RPMI8226 (cell line): ENCODE data around the gene ISY1.
"Not testable (repeated sequence)": the region's sequence is repeated elsewhere in the genome, so short reads cannot be mapped to it uniquely, and the experiment has no call there.

Experiments used
- DNase-seq: peaks from one replicate; pipeline ENCODE4 v3.0.0-alpha.2; 2015

ISY1 gene

GRCh38 chr3:129119365-129120100 lies 41.3 kb downstream of the ISY1 start:
- peak; percentile 17 for DNase-seq

GRCh38 chr3:129118745-129119144 lies 42.1 kb downstream of the ISY1 start:
- DNase-seq, result no peak

GRCh38 chr3:129117134-129117533 lies 43.7 kb downstream of the ISY1 start:
- no peak for DNase-seq

- no peak for DNase-seq
Measured at GRCh38 chr3:129116482-129116946, 44.3 kb downstream of the ISY1 start.

- DNase-seq, result no peak
Measured at GRCh38 chr3:129114455-129114854, 46.4 kb downstream of the ISY1 start.

- DNase-seq, result no peak
Measured at GRCh38 chr3:129112308-129113052, 48.4 kb downstream of the ISY1 start.

- DNase-seq, result not testable (repeated sequence)
Measured at GRCh38 chr3:129111076-129111780, 49.6 kb downstream of the ISY1 start.

GRCh38 chr3:129107793-129108192 lies 53.1 kb downstream of the ISY1 start:
- no peak for DNase-seq

GRCh38 chr3:129106866-129107565 lies 53.8 kb downstream of the ISY1 start:
- DNase-seq, result no peak

- peak; percentile 45 for DNase-seq
Measured at GRCh38 chr3:129106320-129106719, 54.5 kb downstream of the ISY1 start.

- no peak for DNase-seq
Measured at GRCh38 chr3:129105862-129106261, 55.0 kb downstream of the ISY1 start.

GRCh38 chr3:129104498-129105079 lies 56.3 kb downstream of the ISY1 start:
- DNase-seq, result peak; percentile 25

GRCh38 chr3:129104051-129104450 lies 56.8 kb downstream of the ISY1 start:
- DNase-seq, result peak; percentile 75

- DNase-seq, result no peak
Measured at GRCh38 chr3:129103296-129103695, 57.6 kb downstream of the ISY1 start.

GRCh38 chr3:129101370-129102138 lies 59.3 kb downstream of the ISY1 start:
- no peak for DNase-seq

- no peak for DNase-seq
Measured at GRCh38 chr3:129100274-129100673, 60.6 kb downstream of the ISY1 start.

GRCh38 chr3:129095285-129095684 lies 65.6 kb downstream of the ISY1 start:
- no peak for DNase-seq

- not testable (repeated sequence) for DNase-seq
Measured at GRCh38 chr3:129088312-129088711, 72.6 kb downstream of the ISY1 start.

GRCh38 chr3:129087904-129088303 lies 73.0 kb downstream of the ISY1 start:
- not testable (repeated sequence) for DNase-seq

- DNase-seq, result no peak
Measured at GRCh38 chr3:129087138-129087702, 73.6 kb downstream of the ISY1 start.

- DNase-seq, result no peak
Measured at GRCh38 chr3:129085818-129086217, 75.0 kb downstream of the ISY1 start.
